HG02571 (cell line): ENCODE data around the gene MTCP1.

ENCODE experiments used
- ATAC-seq: cut with Tn5 transposase; IDR thresholded peaks from one replicate; pipeline ENCODE4 v1.9.1; 2021; ENCODE audit warnings: mild to moderate bottlenecking, moderate library complexity; ENCODE audit not compliant: unreplicated experiment

MTCP1 gene, protein sequence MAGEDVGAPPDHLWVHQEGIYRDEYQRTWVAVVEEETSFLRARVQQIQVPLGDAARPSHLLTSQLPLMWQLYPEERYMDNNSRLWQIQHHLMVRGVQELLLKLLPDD

DNA sequence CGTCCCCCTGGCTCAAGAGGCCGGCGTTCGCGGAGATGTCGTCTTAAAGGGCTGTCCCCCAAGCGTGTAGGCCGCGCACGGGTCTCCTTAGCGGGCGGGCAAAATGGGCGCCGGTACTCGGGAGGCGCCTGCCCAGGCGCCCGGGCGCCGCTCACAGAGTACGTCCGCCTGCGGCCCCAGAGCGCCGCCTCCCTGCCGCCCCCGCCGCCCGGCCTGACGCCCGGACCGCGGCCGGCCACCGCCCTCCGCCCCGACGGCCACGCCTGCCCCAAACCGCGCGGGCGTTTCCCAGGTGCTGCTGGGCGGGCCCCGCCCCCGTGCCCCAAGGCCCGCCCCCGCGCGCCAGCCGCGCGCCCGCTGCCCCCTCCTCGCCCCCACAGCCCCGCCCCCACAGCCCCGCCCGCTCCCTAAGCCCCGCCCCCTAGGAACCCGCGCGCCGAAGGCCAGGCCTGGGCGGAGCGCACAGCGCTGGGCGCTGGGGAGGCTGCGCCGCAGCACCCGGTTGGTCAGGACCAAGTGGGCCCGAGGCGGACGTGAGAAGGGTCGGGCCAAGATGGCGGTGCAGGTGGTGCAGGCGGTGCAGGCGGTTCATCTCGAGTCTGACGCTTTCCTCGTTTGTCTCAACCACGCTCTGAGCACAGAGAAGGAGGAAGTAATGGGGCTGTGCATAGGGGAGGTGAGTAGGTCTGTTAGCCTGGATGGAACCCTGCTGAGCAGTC, at the start of gene MTCP1, which contains the start of the genes BRCC3 and CMC4:
Gene MTCP1 (minus strand): TSS at position 162 of the 719 bp plus-strand sequence. CDS start 5,126 bp downstream, outside the sequence.
Gene BRCC3 (plus strand): TSS at position 534 of the 719 bp plus-strand sequence. CDS start 20 bp downstream, at position 554.
Gene CMC4 (minus strand): TSS at position 162 of the 719 bp plus-strand sequence. CDS start 7,113 bp downstream, outside the sequence.
- peak; percentile 88 for ATAC-seq

DNA sequence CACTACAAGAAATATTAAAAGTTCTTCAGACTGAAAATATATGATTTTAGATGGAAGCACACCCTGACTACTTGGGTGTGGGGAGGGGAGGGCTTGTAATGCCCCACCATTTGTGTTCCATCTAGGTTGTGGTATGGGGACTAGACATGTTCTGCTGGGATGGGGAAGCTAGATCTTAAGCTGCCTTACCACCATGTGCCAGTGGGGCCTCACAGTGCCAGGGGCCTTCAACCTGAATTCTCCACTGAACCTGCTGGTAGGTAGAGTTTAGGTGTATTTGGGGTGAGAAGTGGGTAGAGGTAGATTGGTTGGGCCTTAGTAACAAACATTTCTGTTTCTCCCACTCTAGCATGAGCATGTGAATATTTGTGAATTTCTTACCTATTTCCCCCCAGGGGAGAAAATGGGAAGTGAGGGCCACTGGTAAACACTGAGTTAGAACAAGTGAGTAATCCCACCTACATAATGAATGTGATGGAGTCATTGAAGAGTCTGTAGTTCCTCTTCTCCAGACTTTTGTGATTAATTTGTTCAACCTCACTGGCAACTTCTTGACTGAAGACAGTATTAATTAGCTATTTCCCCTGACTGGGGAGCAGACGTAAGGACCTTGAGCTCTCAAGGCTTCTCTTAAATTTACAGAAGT, 44.4 kb upstream of the MTCP1 start:
- ATAC-seq, result no peak

DNA sequence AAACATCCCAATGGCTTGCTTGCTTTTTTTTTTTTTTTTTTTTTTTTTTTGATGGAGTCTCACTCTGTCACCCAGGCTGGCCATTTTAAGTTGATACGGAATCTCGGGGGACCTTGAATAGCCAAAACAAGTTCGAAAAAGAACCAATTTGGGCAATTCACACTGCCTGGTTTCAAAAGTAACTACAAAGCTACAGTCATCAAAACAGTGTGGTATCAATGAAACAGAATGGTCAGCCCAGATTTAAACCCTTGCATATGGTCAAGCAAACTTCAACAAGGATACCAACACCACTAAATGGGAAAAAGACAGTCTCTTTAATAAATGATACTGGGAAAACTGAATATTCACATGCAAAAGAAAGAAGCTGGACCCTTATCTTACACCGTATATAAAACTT, 42.2 kb upstream of the MTCP1 start:
- no peak for ATAC-seq

DNA sequence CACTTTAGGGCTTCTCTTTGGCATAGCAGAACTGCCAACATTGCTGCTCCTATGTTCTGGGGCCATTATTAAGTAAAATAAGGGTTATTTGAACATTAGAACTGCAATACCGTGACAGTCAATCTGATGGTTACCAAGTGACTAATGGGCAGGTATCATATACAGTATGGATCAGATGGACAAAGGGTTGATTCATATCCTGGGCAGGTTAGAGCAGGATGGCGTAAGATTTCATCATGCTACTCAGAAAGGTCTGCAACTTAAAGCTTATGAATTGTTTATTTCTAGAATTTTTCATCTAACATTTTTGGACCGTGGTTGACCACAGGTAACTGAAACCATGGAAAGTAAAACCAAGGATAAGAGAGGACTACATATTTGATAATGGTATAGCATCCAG, 41.2 kb upstream of the MTCP1 start:
- ATAC-seq, result no peak

DNA sequence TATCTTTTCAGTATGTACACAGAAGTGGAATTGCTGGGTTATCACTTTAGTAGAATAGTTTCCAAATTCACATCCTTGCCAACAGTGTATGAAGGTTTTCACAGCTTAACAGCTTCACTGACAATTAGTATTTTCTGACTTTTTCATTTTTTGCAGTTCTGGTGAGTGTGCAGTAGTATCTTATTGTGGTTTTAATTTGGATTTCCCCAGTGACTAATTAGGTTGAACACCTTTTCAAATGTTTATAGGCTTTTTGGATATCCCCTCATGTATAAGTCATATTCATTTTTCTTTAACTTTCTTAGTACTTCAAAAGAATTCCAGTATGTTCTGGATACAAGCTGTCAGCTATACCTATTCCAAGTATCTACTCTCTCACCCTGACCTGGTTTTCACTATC, 37.5 kb upstream of the MTCP1 start:
- no peak for ATAC-seq

DNA sequence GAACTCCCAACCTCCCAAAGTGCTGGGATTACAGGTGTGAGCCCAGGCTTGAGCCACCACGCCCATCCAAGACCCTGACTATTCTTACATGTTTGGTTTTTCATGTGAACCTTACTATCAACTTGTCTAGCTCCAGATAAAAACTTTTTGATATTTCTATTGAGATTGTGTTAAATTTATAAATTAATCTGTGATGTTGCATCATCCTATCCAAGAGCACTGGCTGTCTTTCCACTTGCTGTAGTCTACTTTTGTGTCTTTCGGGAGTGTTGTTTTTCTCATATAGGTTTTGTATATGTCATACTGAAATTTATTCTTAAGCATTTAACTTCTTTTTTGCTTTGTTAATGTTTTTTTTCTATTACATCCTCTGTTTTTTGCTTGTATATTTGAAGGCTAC, 35.0 kb upstream of the MTCP1 start:
- ATAC-seq, result no peak

DNA sequence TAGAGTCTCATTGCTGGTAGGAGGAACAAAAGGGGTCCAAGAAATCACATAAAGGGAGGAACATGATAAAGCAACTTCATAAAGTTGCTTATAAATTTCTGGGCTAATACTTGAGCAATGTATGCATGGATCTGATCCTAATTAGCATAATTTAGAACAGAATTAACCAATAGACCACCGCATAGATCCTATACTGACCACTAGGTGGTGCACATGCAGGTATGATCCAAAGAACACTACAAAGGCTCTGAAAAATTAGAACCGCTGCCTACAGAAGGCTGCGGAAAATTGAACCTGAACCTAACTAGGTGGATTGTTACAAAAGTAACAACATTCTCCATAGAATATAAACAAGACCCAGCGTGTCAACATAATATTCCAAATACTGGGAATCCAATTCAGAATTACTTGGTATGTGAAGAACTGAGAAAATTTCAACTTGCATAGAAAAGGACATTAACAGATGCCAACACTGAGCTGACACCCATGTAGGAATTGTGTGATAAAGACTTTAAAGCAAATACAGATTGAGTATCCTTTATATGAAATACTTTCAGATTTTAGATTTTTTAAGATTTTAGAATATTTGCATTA, 23.6 kb upstream of the MTCP1 start:
- no peak for ATAC-seq

DNA sequence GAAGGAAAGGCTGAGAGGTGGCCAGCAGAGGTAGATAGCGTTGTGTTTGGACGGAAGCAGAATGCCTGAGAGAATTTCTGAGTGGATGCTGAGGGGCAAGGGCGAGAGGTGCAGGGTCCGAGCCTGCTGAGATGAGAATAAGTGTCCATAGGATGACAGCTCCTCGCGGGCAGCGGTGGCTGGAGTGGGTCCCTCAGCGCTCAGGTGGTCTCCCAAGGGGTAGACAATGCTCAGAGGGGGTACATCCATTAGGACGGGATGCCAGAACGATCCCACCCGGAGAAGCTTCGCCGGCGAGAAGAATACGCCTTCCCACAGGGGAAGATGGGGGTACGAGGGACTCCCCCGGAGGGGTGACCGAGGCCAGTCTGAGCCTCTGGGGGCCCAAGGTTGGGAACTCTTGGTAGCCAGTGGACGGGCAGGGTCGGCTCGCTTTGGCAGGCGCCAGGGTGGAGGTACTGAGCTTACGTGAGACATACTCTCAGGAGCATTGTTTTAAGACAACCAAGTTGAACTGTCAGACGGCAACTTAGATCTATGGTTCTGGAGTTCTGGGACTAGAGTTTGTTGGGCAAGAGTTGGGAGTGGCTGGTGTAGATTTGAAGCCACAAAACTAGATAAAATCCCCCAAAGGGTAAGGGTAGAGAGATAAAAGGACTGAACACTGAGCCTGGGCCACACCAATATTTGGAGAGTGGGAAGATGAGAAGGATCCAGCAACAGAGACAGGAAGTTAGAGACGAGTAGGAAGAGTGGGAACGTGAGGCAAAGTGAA, 16.2 kb upstream of the MTCP1 start:
- ATAC-seq, result no peak

DNA sequence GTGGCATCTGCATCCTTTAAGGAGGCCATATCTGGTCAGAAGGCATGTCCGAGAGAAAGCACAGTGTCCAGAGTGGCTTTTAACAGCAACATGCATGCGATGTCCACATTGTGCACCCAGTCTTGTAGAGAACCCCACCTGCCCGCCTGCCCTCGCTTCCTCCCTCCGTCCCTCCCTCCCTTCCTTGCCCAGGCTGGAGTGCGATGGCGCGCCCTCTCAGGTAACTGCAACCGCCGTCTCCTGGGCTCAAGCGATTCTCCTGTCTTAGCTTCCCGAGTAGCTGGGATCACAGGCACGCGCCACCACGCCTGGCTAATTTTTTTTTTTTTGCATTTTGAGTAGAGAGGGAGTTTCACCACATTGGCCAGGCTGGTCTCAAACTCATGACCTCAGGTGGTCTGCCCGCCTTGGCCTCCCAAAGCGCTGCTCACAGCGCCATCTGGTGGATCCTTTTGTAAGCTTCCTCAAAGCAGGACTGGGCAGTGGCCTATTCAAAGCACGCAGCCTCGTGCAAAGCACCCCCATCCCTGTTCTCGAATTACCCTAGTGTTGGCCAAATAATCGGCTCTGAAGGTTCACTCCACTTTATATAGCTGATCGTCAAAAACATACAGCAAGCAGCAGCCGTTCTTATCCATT, 15.4 kb upstream of the MTCP1 start:
- no peak for ATAC-seq

DNA sequence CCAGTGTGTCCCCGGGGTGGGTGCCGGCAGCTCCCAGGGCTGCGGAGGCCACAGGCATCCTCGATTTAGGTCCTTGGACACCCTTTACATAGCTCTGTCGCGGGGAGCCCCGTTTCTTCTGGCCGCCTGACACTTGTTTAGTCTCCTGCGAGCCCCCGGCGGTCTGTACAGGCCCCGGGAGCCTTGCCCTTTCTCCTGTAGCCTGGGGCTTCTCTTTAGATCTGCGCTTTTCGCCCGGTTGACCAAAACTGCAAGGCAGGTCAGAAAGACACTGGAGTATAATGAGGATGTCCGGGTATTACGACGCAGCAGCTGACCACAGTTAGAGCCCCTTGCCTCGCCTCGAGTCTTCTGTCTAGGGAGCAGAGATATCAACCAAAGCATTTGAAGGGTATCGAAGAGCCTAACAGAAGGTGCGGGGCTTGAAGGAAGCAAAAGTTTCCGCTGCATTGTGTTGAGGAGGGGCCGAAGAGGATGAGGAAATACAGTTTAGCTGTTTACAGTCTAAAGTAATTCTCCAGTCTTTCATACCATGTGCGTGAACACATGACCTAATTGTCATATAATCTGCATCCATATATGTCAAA, 851 bp upstream of the MTCP1 start:
- no peak for ATAC-seq

DNA sequence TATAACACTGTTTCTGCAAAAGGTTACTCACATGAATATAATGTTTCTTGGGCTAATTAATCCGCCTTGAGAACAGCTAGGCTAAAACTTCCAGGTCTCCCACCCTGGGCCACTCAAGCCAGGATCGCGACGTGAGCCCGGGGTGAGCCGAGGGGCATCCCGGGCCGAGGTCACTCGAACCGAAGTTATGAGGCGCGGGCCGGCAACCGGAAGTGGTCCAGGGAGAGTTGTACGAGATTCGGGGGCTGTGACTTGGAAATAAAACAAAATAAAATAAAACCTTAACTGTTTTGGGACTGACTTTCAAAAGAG, 317 bp downstream of the MTCP1 start:
- ATAC-seq, result peak; percentile 10

DNA sequence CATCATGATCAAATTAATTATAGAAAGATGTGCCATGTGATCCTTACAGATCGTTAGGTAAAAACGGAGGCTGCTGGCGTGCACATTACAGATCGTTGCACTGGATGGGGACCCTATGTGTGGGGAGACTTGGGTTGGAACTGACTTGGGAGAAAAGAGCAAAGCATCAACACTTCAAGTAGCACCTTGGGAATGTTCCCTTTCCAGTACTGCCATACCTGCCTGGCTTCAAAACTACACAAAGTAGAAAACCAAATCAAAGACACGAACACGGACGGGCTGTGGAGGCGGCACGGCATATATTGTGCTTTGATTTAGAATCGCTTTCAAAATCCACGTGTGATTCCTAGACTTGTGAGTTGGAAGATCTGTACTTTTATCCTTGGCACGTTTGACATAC, 898 bp downstream of the MTCP1 start:
- ATAC-seq, result no peak

DNA sequence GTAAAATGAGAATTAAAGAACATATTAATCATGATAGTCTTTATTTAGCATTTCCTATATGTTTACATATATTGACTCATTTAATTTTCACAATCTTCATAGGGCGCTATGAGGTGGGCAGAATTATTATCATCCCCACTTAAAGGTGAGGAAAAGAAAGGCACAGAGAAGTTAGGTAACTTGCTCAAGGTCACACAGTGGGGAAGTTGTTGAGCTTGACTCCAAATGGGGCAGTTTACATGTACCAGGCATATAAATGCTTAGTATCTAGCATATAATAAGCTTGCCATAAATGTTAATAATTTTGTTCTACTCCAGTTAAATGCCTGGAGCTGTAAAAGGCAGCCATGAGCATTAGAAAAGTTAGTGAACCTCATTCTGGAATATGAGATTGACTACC, 1.5 kb downstream of the MTCP1 start:
- no peak for ATAC-seq

DNA sequence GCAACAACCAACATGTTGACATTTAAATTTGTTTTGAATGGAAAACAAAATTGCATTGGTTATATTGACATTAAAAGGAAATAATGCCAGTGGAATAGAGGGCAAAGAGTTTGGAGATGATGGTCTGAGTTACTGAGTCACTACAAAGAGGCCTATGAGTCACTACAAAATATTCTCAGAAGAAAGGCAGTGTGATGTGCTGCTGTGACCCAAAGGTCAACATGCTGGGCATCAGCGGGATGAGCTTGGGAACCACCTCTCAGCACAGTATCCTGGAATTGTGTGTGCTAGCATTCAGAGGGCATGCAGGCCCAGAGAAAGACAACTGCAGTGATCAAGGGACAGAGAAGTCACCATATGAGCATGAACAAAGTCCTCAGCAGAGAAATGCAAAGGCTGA, 2.8 kb downstream of the MTCP1 start:
- no peak for ATAC-seq

DNA sequence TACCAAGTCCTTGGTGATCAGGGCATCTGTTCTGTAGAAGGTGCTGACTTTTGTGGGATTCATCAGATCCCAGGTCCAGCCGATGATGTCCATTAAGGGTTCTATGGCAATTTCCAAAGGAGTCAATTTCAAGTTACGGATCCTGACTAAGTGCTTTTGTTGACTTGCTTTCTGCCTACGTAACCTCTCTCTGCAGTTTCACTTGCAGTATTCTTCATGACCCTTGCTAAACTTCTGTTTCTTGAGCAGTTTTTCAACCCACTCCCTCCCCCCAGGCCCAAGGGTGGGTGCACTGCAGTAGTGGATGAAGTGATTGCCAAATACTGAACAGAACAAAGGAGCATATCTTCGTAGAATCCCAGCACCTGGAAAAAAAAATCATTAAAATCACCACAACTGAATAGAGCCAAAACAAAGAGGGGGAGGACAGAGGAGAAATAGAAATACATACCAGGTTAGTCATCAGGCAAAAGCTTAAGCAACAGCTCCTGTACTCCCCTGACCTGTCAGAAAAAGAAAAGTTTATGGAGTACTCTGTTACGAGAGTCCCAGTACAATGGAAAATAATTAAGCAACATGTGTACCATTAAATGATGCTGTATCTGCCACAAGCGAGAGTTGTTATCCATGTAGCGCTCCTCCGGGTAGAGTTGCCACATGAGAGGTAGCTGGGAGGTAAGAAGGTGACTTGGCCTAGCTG, 5.8 kb downstream of the MTCP1 start:
- no peak for ATAC-seq

DNA sequence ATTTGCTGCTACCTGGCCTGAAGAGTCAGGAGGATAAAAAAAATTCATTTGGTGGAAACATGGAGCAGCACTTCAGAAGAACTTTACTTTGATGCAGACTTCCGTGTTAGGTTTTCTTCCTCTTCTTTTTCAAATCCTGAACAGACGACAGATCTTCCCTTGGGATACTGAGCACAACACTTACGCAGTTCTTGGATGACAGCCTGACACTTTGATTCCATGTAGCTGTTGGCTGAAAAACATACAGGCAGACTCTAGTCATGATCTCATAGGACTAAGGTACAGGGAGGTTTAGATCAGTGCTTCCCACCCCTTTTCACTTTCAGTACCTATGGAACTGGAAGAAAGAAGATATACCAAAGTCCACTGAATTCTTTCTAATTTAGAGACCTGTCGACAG, 9.2 kb downstream of the MTCP1 start:
- no peak for ATAC-seq

DNA sequence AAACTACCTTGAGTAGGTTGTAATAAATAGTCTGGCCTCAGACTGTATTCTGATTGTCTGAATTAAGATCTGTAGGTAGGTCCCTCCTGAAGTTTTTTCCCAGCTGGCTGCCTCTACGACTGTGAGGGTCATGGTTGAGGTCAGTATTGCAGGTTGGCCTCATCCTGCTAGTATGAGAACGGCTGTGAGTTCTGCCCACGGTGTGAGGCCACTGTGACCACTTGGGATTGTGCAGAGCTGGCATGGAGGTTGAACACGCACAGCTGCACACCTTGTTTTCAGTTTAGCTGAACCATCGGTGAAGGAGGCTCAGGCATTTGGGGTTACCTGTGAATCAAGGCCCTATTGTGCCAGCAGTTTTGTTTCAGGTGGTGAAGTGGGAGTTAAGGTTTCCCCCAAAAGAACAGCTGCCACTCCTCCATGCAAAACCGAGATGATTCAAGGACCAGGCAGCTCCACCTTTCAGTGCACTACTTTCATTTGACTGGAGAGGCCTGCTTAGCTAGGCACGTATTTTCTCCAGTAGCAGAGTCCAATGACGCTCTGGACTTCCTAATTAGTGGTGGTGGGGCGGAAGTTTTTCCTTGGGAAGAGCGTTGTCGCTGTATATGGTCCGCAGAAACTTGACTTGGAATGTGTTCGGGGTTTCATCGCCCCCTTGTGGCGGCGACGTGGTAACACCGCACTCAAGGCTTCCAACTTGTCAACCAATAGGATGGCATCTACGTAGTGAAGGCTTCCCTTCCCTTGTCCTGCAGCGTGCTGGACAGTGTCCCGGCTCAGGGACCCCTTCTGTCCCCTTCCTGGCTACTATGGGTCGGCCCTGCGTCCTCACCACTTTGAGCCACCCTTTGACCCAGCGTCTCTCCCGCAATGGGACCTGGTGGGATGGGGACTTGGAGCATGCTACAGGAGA, 13.8 kb downstream of the MTCP1 start:
- ATAC-seq, result peak; percentile 73

DNA sequence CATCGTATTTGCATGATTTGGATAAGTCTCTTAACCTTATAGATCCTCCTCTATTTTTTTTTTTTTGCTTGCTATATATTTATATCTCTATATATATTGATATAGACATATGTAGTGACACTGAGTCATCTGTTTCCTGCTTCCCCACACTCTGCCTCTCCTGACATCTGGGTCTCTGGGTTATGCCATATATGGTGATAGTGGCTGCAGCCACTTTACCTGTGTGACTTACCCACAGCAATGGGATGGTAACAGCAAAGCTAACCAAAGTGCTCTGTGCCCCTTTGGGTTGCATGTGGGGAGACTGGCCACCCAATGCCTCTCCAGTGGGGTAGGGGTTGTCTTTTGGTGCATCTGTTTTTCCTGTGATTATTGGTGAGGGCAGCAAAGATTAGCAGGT, 14.5 kb downstream of the MTCP1 start:
- no peak for ATAC-seq

DNA sequence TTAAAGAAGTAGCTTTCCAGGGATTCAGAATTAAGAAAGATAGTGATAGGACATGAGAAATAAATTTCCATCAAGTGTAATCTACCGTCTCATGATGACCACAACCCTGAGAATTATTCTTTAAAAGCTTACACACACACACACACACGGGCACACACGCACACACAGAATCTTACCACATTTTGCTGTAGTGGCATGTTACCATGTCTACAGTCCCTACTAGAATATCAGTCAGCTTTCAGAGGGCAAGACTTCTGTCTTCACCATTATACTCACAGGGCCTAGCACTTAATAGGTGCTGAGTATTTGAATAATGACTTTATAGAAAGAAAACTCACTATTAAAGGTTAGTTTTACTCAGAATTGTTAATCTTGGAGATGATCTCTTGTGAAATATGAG, 15.4 kb downstream of the MTCP1 start:
- ATAC-seq, result no peak
